ENCODE results near the gene CES2.

GRCh38 chr16:66904428-66904845, 30.9 kb upstream of the CES2 start:
- TF ChIP-seq POLR2A (IDR thresholded peaks at IDR 0.05), result no peak
- TF ChIP-seq CTCF (IDR thresholded peaks at IDR 0.05), result no peak
- no peak for TF ChIP-seq POLR2AphosphoS5 (IDR thresholded peaks at IDR 0.05)
